GM19468 (cell line): Measurements from ENCODE around the gene NFATC1.

Experiments
- ATAC-seq: cut with Tn5 transposase; IDR thresholded peaks from one replicate; pipeline ENCODE4 v1.9.1; 2021; ENCODE audit warnings: mild to moderate bottlenecking, moderate library complexity, moderate number of reproducible peaks; ENCODE audit not compliant: unreplicated experiment; ENCODE audit errors: extremely low read depth

The NFATC1 gene

DNA sequence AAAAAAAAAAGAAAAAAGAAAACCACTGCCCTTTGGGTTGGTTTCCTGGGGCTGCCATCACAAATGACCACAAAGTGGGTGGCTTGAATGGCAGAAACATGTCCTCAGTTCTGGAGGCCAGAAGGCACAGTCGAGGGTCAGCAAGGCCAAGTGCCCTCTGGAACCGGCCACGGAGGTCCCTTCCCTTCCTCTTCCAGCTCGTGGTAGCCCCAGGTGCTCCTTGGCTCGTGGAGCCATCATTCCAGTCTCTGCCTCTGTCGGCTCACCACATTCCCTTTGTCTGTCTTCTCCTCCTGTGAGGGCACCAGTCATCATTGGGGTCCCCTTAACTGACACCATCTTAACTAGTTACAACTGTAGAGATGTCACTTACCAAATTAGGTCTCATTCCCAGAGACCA lies 8.5 kb upstream of the NFATC1 start:
- no peak for ATAC-seq

DNA sequence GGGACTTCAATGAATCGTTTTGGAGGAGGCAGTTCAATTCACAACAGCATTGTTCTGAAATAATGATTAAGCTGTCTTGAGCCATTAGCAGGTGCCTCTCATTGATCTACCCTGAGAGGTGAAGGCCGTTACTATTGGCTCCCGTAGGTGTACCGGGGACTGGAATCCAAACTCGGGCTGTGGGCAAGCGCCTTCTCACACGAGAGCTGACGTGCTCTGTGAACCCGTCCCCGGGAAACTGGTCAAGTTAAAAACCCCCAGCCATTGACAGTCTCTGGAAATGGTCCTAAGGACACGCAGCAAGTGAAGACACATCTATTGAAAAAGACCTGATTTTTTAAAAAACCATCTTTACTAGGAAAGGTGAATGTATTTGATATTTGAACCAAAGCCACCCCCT lies 8.1 kb upstream of the NFATC1 start:
- ATAC-seq = no peak

DNA sequence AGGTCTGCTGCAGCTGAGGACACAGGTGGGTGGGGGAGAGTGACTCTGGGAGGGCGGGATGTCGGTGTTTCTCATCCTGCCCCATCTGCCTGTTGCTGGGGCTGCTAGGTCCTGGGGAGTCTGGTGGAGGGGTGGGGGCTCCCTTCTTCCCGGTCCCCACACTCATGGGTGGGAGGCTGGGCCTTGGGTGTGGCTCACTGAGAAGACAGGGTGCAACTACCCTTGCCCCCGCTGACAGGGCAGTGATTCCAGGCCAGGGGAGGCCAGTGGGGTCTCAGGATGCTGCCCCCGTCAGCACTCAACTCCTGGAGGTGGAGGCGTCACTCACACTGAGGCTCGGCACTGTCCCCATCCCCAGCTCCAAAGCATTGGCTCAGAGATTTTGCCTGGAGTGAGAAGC lies 7.7 kb upstream of the NFATC1 start:
- no peak for ATAC-seq

DNA sequence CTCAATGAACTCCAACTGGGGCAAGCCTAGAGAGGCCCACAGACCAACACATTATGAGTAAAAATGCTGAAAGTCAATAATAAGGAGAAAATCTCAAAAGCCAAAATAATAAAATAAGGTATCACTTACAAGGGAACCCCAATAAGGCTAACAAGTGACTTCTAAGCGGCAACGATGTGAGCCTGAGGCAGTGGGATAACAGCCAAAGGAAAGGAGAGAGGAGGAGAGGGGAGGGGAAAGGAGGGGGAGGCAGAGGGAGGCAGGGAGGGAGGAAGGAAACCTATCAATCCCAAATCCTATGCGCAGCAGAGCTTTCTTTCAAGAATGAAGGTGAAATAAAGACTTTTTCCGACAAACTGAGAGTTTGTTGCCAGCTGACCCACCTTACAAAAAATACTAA lies 6.0 kb upstream of the NFATC1 start:
- no peak for ATAC-seq

DNA sequence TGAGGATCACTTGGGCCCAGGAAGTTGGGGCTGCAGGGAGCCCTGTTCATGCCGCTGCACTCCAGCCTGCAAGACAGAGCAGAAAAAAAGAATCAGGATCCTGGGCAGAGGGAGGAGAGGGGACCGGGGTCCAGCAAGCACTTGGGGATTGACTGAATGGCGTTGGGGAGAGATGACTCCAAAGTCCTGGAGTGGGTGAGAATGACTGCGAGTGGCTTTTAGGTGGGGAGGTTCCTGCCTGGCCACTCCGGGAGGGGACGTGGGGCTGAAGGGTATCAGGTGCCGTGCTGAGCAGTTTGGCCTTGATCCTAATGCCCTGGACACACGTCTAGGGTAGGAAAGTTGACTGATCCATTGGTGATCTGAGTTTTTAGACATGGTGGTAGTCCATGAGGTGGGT lies 3.5 kb upstream of the NFATC1 start:
- no peak for ATAC-seq

DNA sequence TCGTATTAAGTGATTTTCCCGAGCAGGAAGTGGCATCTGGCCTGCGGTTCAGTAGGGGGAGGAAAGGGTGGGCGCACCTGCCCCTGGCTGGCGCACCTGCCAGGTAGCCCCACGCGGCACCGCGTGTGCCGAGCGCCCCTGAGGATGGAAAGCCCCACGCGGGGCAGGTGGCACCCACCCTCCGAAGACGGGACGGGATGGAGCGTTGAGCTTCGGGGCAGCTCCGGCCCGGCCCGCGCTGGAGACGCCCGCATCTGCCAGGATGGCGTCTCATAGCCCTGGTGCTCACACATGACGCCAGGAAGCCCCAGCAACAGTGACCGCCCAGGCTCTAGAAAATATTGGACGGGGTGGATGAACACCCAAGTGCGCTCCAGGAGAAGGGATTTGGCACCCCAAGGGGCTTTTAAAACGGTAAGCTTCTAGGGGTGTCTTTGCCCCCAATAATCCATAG lies 2.5 kb upstream of the NFATC1 start:
- ATAC-seq = no peak

DNA sequence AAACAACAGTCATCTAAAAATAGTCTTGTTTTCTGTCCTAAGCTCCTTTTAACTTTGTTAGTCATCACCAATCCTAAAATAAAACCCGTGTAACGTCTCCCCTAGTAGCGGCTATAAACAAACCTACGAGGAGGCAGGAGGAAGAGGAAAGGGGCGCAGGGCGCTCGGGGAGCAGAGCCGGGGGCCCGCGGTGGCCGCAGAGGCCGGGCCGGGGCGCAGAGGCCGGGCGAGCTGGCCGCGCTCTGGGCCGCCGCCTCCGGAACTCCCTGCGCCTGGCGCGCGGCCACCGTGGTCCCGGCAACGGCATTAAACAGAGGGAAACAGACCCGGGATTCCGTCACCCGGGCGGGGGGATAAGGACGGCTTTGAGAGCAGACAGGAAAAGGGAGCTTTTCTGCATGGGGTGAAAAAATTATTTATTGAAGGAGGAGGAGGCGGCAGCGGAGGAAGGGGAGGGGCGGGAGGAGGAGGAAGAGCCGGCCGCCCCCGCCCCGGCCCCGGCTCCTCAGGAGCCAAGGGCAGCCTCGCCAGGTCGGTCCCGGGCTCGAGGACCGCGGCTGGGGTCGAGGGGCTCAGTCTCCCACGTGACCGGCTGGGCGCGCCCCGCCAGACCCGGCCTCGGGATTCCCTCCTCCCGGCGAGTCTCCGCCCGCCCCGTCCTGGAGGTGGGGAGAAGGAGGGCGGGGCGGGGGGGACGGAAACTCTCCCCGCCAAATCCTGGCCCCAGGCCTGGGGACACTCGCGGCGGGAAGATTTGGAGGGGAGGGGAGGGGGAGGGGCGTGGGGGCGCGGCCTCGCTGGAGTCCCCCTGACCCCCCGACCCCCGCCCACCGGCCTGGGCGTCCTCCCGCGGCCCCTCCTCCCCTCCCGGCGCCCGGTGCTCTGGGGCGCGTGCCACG lies 1.8 kb upstream of the NFATC1 start:
- ATAC-seq = no peak

DNA sequence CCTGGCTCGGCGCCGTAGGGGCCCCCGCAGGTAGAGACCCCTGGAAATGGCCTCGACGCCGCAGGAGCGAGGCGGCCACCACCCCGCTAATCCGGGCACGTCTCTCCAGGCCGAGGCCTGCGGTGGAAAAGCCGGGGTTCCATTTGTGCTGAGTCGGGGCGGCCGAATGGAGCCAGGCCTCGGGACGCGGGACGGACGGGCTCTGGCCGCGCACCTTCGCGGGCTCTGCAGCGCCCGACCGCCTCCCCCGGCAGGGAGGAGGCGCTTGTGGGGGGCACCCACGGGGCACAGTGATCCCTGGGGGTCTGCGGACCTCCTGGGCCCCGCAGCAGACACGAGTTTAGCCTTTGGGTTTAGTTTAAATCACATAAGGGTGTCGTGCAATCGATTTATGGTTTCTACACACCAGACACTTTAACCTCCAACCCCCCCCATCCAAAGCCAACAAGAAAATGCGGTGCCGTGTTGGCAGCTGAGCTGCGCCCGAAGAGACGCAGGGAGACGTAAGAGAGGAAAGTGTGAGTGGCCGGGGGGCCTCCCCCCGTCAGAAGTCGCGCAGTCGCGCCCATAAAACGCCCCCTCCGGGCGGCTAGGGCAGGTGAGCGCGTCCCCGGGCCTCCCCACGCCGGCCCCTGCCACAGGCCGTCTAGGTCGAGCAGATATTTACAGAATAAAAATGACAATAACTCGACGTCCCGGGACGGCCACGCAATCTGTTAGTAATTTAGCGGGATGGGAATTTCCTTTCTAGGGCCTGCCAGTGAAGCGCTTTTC lies 1.0 kb upstream of the NFATC1 start:
- ATAC-seq = no peak

DNA sequence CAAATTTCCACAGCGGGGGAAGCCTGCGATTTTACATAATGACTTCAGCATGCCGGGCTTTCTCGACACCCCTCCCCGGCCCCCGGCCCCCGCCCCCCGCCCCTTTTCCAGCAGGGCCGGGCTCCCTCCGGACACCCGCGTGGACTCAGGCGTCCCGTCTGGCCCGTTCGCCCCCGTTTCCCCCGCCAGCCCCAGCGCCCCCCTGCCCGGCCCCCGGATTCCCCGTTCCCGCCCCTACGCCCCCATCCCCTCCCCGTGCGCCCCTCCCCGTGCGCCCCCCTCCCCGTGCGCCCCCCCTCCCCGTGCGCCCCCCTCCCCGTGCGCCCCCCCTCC lies 456 bp upstream of the NFATC1 start:
- no peak for ATAC-seq

DNA sequence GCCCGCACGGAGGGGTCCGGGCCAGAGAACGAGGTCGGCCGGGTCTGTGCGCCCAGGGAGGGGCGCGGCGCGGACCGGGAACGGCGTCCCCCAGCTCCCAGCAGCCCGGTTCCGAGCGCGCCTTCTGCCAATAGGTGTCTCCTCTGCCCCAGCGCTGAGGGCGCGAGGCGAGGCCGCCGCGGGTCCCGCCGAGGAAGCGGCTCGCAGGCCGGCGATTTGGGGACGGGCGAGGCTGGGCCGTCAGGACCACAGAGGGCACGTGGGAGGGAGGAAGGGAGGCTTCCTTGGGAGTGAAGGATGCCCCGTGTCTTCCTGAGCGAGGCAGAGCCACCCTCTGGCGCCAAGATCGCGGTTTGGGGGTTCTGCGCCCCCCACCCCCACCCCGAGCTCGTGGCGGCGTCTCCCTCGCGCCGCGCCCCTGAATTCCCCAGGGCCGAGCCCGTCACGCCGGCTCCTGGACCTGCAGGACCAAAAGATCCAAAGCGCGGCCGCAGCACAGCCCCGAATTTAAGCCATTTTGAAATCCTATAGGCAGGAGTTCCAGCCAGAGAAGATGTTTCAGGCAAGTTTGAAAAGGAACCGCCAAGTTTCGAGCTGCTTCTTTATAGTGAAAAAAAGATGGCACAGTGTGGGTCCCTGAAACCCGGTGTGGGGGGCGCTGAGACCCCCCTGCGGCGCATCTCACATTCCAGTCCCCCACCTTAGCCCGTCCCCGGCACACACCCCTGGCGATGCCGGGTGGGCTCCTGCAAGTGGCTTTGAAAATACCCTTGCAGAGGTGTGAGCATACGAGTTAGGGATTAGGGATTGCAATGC lies 909 bp downstream of the NFATC1 start:
- ATAC-seq = no peak

DNA sequence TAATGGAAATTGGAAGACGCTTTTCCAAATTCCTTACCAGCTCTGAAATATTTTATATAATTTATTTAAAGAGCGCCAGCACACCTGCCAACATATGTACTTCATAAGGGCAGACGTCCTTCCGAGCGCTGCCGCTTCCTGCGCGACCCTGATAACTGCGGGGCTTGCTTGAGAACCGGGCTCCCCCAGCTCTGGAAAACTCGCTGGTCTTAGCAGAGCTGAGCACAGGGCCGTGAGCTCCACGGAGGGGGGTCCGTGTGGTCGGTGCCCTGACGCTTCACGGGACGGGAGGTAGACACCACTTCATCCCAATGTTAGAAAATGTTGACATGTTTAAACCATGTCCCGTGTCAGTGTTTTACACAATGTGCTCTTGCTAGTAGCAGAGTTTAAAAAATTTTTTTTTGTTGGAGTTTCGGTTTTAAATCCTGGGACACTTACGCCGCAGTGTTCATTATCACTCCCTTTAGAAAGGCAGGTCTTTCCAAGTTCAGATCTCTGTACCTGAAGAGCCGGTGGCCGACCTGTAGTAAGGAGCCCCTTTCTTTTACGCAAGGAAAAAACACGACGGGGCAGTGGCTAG lies 1.6 kb downstream of the NFATC1 start:
- no peak for ATAC-seq

DNA sequence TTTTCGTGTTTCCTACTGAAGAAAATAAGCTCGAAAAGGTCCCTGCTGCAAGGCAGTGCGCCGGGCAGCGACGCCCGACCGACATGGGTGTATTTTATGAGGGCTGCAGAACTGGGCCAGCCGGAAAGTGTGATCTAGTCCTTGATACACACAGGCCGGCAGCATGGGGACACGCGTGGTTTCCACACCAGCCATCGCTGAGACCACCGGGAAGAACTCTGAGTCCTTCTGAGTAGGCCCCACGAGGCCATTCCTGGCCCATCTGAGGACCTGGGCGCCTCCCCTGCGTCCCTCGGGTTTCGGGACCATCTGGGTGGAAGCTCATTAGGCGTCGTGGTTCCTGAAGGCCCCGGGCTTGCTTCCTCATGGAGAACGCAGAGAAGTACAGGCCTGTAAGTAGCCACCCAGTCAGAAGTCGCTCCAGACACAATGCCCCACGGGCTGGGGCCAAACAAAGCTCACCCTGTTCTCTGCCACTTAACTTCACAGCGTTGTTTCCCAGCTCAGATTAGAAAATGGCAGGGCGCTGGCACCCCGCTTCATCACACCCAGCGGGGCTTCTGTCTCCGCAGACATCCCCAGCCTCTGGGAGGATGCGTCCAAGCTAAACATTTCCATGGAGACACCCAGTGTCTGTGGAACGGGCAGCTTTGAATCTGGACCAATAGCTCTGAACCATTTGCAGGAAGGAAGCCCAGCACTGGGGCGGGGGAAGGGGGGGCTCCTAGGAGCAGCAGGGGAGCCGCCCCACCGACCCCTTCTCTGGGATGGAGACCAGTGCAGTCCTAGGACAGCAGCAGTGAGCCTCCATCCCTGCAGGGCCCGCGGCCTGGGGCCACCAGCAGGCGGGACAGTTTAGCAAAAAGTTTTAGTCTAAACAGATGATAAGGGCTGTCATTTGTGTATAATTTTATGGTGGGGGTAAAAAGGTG lies 2.4 kb downstream of the NFATC1 start:
- no peak for ATAC-seq

DNA sequence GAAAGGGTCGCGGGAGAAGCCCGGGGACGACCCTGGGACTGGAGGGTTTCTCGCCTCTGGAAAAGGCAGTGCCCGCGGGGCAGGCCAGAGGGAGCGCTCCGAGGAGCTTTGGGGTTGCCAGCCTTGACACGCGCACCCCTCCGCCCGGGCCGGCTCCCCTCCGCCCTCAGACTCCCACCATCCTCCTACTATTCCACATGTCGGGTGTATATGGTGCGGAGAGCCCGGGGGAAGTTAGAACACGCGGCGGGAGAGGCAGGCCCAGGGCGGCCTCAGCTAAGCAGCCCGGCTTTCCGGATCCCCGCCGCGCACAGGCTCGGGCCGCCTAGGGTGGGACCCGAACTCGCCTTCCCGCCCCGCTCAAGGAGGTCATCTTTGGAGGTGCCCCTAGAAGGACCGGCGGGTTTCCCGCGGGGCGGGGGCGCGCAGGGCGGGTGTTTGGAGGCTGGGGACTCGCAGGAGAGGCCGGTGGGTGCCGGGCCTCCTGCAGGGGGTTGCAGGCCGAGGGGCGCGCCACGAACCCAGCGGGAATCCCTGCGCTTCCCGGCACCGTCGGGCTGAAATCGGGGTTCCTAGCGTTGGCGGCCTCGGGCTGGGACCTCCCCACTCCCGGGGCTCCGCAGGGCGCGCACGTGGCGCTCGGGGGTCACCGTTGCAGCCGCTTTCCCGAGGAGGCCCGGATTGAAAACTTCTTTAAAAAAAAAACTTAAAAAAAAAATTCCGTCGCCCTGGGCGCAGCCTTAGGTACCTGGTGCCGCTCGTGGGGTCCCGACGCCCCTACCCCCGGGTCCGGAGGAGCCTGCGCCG lies 3.7 kb downstream of the NFATC1 start:
- ATAC-seq = no peak

DNA sequence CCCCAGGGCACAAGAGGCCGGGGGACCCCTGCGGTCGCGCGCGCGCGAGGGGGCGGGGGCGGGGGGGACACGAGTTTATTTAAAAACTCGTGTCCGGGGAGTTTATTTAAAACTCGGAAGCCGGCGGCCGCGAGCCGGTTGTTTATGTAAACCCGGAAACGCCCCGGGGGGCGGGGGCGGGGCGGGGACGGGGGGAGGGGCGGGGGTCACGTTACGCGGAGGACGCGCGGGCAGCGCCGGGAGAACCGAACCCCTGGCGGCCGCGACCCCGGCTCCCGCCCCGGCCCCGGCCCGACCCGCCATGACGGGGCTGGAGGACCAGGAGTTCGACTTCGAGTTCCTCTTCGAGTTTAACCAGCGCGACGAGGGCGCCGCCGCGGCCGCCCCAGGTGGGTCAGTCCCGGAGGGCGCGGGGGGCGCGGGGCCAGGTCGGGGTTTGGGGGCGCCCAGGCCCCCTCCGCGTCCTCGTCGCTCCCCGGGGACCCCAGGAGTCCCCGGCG lies 4.4 kb downstream of the NFATC1 start:
- no peak for ATAC-seq

DNA sequence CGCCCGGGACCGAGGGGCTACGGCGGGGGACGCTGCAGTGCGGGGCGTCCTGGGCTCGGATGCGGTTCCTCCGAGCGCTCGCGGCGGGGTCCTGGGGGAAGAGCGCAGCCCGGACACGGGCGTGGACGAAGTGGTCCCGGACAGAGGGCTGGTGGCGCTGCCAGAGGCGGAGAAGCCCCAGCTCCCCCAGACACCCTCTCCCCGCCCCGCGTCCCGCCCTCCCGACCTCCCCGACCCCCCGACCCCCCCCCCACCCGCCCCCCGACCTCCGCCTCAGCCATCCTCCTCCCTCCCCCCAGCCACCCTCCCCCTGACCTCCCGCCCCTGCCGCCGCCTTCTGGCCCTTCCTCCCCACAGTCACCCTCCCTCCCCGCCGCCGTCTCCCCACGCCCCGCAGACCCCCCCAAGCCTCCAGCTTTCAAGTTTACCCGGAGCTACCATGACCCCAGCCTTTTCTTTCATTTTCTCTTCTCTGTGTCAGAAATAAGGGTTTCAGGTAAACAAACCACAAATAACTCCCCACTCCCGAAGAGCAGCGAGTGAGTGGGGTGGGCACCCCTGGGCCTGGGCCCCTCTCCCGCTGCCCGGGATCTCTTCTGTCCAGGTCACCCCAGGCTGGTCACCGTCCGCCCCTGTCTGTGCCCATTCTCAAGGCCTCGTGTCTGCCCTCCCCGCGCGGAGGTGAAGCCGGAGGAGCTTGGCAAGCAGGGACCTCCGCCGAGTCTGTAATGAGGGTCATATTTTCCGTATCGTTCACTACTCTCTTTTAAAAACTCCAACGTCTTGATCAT lies 5.1 kb downstream of the NFATC1 start:
- ATAC-seq = no peak

DNA sequence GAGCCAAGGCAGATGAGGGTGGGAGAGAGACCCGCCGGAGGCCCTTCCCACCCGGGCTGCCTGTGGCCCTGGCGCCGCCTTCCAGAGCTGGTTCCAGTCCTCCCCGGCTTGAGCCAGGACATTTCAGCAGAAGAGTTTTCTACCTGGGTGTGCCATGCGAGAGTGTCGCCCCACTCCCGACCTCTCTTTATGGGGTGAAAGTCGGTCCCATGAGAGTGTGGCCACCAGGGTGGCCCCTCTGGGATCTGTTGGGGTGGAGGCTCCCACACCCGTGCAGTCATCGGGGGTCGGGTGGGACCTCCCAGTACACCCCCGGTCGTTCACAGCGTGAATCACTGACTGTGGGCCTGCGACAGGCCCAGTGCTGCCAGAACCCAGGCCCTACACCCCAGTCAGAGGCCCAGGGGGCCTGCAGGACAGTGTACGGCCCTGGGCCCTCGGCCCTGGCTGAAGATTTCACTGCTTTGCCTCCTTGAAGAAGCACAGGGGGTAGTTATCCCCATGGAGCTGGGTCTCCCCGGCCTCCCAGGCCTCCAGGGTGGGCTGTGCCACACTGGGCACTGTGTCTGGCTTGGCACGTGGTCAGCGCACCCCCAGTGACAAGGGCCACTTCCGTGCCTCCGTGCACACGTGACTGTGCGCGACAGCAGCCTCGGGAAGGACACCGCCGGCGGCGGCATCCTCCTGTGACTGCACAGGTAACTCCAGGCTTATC lies 5.9 kb downstream of the NFATC1 start:
- no peak for ATAC-seq

DNA sequence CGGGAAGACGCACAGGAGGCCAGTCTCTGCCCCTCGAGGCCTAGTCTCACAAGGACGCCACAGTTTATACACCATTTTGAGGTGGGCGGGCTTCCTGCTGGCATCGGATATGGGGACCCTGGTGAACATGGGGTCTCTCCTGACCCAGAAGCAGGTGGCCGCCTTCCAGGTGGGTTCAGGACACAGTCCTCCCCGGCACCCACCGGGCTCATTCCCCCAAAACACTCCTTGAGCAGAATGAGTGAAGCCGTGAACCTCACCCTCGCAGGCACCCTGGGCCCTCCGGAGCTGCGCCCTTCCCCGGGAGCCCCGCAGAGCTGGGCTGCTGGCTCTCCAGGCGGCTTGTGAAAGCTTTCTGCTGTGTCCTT lies 6.5 kb downstream of the NFATC1 start:
- ATAC-seq = no peak
